Duodenal mucosa (tissue), 2 donors: ENCODE measurements around the gene MCTP2.

Source experiments
- H3K27ac ChIP-seq: one replicate; pipeline ENCODE4 v1.7.0; 2013; ENCODE audit warnings: low read depth, low read length
- H3K27me3 ChIP-seq, 2 donors: one replicate each; pipeline ENCODE4 v1.7.0; 2013; ENCODE audit warnings: low read length in 2 of 2, control low read depth in 1 of 2; ENCODE audit not compliant: insufficient read depth in 2 of 2, control insufficient read depth in 1 of 2
- H3K36me3 ChIP-seq, 2 donors: one replicate each; pipeline ENCODE4 v1.7.0; 2013; ENCODE audit warnings: low read length in 2 of 2, control low read depth in 1 of 2; ENCODE audit not compliant: insufficient read depth in 2 of 2, control insufficient read depth in 1 of 2
- H3K4me1 ChIP-seq, 2 donors: one replicate each; pipeline ENCODE4 v1.7.0; 2013; ENCODE audit warnings: low read length in 2 of 2, control low read depth in 1 of 2; ENCODE audit not compliant: insufficient read depth in 2 of 2, control insufficient read depth in 1 of 2
- H3K4me3 ChIP-seq, 2 donors: one replicate each; pipeline ENCODE4 v1.7.0; 2013; ENCODE audit warnings: low read length in 2 of 2, low read depth in 1 of 2
- H3K9ac ChIP-seq, 2 donors: one replicate each; pipeline ENCODE4 v1.7.0; 2013; ENCODE audit warnings: low read length in 2 of 2, low read depth in 1 of 2
- H3K9me3 ChIP-seq, 2 donors: one replicate each; pipeline ENCODE4 v1.7.0; 2013; ENCODE audit warnings: low read length in 2 of 2, control low read depth in 1 of 2; ENCODE audit not compliant: control insufficient read depth in 1 of 2

The MCTP2 gene

DNA sequence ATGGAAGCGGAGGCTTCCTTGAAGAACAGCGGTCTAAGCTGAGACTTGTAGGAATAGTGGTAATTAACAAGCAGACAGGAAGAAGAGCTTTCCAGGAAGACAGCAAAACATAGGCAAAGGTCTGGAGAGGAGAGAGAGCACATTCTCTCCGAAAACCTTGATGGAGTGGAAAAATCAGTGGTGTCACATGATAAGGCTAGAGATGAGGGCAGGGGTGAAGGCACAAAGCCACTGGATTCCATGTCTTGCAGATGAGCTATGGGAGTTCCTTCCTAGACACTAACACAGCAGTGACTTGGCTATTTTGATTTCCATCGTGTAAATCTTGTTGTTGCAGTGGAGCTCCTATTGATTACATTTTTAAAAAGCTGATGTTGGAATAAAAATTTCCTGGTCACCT lies 132.0 kb downstream of the MCTP2 start:
- H3K27ac ChIP-seq: no peak overlapping the region
- H3K27me3 ChIP-seq: no peaks in the 10 kb centered on the region
- no peak overlapping the region for H3K9ac ChIP-seq
- H3K36me3 ChIP-seq: peaks cover 18 to 32% of the 10 kb centered on the region in 2 donors
- H3K4me3 ChIP-seq: no peak overlapping the region
- H3K4me1 ChIP-seq: no peaks in the 10 kb centered on the region
- H3K9me3 ChIP-seq: no peaks in the 10 kb centered on the region

DNA sequence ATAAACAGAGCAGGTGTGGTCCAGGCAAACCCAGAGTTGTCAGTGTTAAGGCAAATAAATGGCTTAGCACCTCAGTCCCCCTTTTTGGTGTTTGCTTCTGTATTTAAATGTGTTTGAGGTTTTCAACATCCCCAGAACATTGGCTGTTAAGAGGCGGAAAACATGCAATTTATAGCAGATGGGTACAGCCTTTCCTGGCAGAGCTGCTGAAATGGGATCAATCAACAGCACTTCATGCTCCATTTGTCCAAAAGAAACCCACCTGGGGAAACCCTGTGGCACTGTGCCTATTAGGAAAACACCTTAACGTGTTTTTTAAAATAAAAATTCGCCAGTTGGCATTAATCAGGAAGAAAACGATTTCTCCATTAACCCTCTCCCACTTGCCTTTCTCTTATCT lies 135.4 kb downstream of the MCTP2 start:
- Histone ChIP-seq H3K27me3 (no peaks in the 10 kb centered on the region), H3K9me3 (no peaks in the 10 kb centered on the region), H3K4me3 (no peak overlapping the region), H3K27ac (no peak overlapping the region), H3K36me3 (peaks cover 7 to 37% of the 10 kb centered on the region in 2 donors), H3K9ac (no peak overlapping the region), H3K4me1 (no peaks in the 10 kb centered on the region)

DNA sequence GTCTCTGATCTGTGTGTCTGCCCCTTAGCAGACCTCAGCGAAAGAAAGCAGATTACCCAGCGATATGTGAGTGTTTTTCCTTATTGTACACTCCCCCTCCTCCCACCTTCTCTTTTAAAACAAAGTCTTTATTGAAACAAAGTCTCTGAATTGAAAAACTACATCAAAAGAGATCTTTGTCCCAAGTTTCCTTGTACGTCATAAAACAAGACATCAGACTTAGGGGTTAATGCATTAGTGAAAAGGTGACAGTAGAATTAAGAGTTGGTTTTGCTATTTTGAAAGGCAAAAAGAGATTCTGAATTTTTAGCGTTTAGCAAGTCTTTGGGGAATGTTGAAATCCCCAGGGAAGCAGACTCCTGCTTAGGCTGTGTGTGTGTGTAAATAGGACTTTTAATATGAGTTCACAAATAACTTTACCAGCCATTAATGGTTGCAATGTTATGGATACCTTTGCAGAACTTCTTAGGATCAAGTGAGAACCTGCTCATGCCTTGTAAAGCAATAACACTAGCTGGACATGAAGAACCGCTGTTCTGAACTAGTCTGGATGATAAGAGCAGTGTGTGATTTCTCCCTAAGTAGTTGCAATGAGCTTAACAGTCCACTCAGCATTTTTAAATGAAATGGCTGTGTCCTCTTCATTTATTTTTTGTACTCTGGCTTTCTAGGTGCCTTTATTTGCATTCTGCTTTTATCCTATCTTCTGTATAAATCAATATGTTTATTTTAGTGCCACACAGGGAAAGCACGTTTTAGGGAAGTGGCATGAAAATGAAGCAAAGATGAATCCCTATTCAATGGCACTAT lies 136.6 kb downstream of the MCTP2 start:
- Histone ChIP-seq H3K4me3 (no peak overlapping the region), H3K27ac (no peak overlapping the region), H3K4me1 (no peaks in the 10 kb centered on the region), H3K9ac (no peak overlapping the region), H3K9me3 (no peaks in the 10 kb centered on the region), H3K36me3 (peaks cover 5 to 36% of the 10 kb centered on the region in 2 donors), H3K27me3 (no peaks in the 10 kb centered on the region)

DNA sequence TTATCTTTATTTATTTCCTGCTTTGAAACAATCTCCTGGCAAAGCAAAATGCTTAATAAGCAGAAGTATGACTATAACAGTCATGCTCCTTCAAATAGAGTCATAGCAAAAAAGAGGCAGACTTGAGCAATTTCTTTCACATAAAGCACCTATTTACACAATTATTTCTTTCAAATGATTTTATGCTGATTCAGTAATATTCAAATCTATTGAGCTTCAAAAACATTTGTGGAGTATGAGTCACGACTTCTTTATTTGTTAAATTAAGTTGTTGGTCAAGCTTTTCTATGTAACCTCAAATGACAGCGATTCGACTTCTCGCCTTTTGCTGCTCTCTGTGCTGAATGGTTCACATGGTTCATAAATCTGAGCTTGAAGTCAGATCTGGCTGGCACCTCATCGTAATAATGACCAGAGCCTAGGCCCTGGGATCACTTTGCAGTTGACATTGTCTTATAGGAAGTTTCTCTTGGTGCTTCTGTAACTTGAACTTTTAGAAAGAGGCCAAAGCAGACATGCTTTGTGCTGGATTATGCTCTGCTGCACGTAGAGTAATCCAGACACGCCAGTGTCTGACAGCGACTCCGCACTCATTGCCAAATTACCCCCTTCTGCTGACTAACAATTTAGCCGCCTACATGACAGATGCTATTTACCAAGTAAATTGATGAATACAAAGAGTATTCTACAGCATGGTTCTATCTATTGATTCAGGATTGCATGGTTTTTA lies 139.0 kb downstream of the MCTP2 start:
- H3K27ac ChIP-seq: no peak overlapping the region

DNA sequence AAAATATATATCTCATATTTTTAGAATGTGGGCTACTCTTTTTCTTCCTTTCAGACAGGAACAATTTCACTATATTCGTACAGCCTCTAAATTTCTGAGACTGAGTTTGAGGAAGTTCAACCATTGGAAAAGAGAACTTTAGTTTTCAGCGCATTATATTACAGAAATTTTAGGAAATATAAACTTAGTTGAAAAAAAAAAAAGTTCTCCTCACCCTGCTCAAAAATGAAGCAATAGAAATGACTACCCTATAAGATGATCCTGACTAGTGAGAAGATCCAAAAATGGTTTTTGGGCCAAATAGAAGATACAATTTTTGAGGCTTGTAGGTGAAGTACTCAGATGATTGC lies 139.6 kb downstream of the MCTP2 start:
- Histone ChIP-seq H3K27ac (no peak overlapping the region), H3K4me1 (no peaks in the 10 kb centered on the region), H3K4me3 (no peak overlapping the region), H3K36me3 (peaks cover 7 to 35% of the 10 kb centered on the region in 2 donors), H3K9ac (no peak overlapping the region), H3K27me3 (no peaks in the 10 kb centered on the region), H3K9me3 (no peaks in the 10 kb centered on the region)

More for the DNA sequence above, 139.0 kb downstream of the MCTP2 start:
- H3K36me3 ChIP-seq: peaks cover 5 to 33% of the 10 kb centered on the region in 2 donors
- H3K4me1 ChIP-seq: no peaks in the 10 kb centered on the region
- no peak overlapping the region for H3K4me3 ChIP-seq
- H3K9me3 ChIP-seq: no peaks in the 10 kb centered on the region
- H3K9ac ChIP-seq: no peak overlapping the region
- no peaks in the 10 kb centered on the region for H3K27me3 ChIP-seq

DNA sequence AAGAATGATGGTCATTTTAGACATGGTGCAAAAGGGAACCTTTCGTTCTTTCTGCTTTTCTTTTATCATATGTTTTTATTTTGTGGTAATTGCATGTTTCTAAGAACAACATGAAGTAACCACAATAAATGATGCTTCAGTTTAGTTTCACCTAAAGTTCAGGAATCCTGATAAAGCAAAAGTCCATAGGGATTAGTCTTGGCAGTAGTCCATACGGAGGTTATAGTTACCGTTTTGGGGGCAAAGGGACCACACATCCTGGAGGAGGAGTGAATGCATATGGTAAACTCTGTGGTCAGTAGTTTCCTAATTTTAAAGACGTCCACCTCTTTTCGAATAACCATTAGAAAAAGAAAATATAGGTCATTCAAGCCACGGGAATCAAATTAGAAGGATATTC lies 141.5 kb downstream of the MCTP2 start:
- no peaks in the 10 kb centered on the region for H3K9me3 ChIP-seq
- H3K27me3 ChIP-seq: no peaks in the 10 kb centered on the region
- H3K4me3 ChIP-seq: no peak overlapping the region
- H3K4me1 ChIP-seq: no peaks in the 10 kb centered on the region
- H3K9ac ChIP-seq: no peak overlapping the region
- H3K27ac ChIP-seq: no peak overlapping the region
- peaks cover 12 to 36% of the 10 kb centered on the region in 2 donors for H3K36me3 ChIP-seq

DNA sequence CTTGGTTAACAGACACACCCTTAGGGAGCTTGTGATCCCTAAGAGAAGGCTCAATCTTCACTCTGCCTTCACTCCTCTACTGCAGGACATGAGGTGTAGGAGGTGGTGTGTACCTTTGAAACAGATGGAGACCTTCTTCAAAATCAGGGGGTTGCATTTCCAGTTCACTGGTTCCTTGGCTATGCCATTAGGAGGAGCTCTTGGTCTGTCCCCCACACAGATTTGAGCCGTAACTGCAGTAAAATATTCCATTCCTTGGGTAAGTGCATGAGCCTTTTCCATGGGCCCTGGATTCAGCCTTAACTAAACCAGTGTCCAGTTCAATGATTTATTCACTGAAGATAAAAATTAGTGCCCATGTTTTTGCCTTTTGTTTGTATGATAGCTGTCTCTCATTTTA lies 144.6 kb downstream of the MCTP2 start:
- Histone ChIP-seq H3K4me1 (no peaks in the 10 kb centered on the region), H3K27ac (no peak overlapping the region), H3K9me3 (no peaks in the 10 kb centered on the region)

DNA sequence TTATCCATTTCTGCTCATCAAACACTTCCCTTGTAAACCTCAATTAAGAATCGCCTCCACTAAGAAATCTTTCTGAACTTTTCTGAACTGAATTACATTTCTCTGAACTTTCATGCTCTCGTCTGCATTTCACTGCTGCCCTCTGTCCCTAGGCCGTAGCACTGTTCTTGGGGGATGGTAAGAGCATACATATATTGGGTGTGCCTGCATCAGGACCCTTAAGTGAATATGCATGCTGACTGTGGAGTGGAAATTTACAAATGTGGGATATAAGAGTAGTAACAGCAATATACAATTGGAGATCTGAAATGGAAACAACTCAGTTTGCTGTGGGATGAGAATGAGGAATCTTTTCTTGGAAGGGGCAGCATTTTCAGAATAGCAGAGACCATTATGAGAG lies 148.6 kb downstream of the MCTP2 start:
- no peaks in the 10 kb centered on the region for H3K9me3 ChIP-seq
- no peak overlapping the region for H3K4me3 ChIP-seq
- no peak overlapping the region for H3K27ac ChIP-seq
- H3K4me1 ChIP-seq: no peaks in the 10 kb centered on the region
- H3K36me3 ChIP-seq: peaks cover 9 to 22% of the 10 kb centered on the region in 2 donors
- no peaks in the 10 kb centered on the region for H3K27me3 ChIP-seq
- H3K9ac ChIP-seq: no peak overlapping the region

More for the DNA sequence above, 144.6 kb downstream of the MCTP2 start:
- Histone ChIP-seq H3K4me3 (no peak overlapping the region), H3K9ac (no peak overlapping the region), H3K36me3 (peaks cover 7 to 15% of the 10 kb centered on the region in 2 donors), H3K27me3 (no peaks in the 10 kb centered on the region)

DNA sequence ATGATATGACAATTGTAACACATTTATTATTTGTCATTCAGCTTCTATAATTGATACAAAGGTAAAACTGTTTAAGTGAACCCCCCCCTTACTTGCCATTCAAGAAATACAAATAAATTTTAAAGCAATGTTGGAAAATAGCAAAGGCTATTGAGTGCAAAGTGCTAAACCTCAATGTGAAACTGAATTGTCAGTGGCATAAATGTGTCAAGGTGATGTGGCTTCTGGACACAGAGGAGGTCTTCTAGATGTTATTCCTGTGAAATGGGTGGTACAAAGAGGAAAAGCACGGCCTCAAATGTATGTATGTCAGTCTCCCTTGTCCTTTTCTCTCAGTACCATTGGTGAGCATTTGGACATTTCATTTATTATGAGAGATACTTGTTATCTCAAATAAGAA lies 149.4 kb downstream of the MCTP2 start:
- H3K9me3 ChIP-seq: no peaks in the 10 kb centered on the region
- no peak overlapping the region for H3K27ac ChIP-seq
- H3K36me3 ChIP-seq: peaks cover 9 to 22% of the 10 kb centered on the region in 2 donors
- no peak overlapping the region for H3K4me3 ChIP-seq
- no peak overlapping the region for H3K9ac ChIP-seq
- no peaks in the 10 kb centered on the region for H3K4me1 ChIP-seq
- H3K27me3 ChIP-seq: no peaks in the 10 kb centered on the region

DNA sequence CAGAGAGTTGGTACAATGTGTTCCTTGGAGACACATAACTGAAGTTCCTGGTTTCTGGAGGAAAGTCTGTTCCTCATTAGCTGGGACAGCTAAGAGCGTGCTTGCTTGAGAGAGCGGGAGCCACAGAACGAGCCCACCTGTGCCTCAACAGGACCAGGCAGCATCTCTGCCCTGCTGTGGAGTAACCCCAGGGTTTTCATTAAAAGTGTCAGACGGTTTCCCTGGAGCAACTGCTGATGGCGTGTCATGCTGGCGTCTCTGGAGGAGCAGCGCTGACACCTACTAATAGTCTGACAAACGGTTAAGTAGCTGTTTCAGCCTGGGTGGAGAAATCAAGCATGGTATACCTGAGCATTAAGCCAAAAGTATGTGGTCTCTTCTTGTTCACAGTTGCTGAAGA lies 150.0 kb downstream of the MCTP2 start:
- Histone ChIP-seq H3K9ac (no peak overlapping the region), H3K27ac (no peak overlapping the region), H3K36me3 (peaks cover 5 to 19% of the 10 kb centered on the region in 2 donors), H3K27me3 (no peaks in the 10 kb centered on the region), H3K9me3 (no peaks in the 10 kb centered on the region), H3K4me3 (no peak overlapping the region), H3K4me1 (no peaks in the 10 kb centered on the region)
